OCI-LY3 (cell line): Measurements from ENCODE around the gene STAT4.

Experiments
- CTCF ChIP-seq: fragments of 200-600, 300-600 bp; sonication (generic); IDR thresholded peaks from 2 replicates; pipeline ENCODE4 v1.5.1; 2014; ENCODE audit warnings: antibody characterized with exemption, low read length, low read depth
- EZH2phosphoT487 ChIP-seq: fragments of 200-600 bp; shearing (Covaris generic); IDR thresholded peaks from 2 replicates; pipeline ENCODE4 v1.6.1; 2018; ENCODE audit warnings: antibody characterized with exemption, mixed run types, low read depth

GRCh38 chr2:191053256-191053655 is 97.5 kb downstream of the STAT4 start:
- TF ChIP-seq CTCF (no peak), EZH2phosphoT487 (no peak)
